ENCODE data around the gene PPFIA1.

- TF ChIP-seq CTCF (conservative IDR thresholded peaks at IDR 0.05 in 1 of 2, IDR thresholded peaks at IDR 0.05 in 1 of 2; ENCODE audit: extremely low read depth in 1 of 2, insufficient read depth in 1 of 2, low read depth in 1 of 2, low read length in 2 of 2) (no peak), EZH2 (IDR thresholded peaks at IDR 0.05; ENCODE audit: borderline replicate concordance, low read length) (no peak)
Measured at GRCh38 chr11:70334351-70334995, 64.0 kb downstream of the PPFIA1 start.
